Stomach (tissue), 4 donors: ENCODE results near the gene RUNX1.

Source experiments
- EP300 ChIP-seq: sonication (generic); formaldehyde crosslinking; IDR thresholded peaks from one replicate; pipeline ENCODE4 v1.6.1; 2017; ENCODE audit warnings: antibody characterized with exemption
- POLR2A ChIP-seq, 4 donors: fragments of 450-650 bp; IDR thresholded peaks; one replicate each; pipeline ENCODE4 v1.6.1; 2016; ENCODE audit warnings: antibody characterized with exemption in 4 of 4, control low read depth in 2 of 4, mild to moderate bottlenecking in 1 of 4, moderate library complexity in 1 of 4
- TF ChIP-seq, protein P1 (sequence below), 7 experiments: fragments of 450-650 bp in 4 of 7; fragments of 200-600 bp in 3 of 7; sonication (generic) in 3 of 7; IDR thresholded peaks; one replicate each; pipeline ENCODE4 v1.5.1; 2016 to 2019; ENCODE audit warnings: antibody characterized with exemption in 7 of 7, control low read depth in 2 of 7, mild to moderate bottlenecking in 1 of 7

DNA sequence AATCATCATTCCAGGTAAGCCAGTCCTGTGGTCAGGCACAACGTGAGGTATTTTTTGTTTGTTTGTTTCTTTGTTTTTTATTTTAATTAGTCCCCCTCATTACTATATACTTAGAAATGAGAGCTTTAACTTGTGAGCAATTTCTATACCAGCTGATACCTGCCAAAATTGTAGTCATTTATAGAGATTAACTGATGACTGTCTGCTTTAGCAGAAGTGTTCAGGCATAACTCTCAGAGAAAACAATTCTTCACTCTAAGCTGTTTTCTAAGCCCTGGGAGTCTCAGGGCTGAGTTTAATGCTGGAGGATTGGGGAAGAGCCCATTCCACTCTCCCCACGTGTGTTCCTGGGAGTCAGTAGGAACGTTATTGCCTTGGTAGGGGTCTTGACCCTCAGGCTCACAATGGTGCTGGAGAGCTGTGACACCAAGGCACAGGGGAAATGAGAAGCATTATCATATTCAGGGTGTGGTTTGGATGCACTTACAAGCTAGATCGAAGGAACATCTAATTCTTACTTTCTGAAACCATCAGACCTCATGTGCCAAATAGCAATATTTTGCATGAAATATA is 212.1 kb downstream of the RUNX1 start:
- TF ChIP-seq POLR2A (IDR thresholded peaks at IDR 0.05) (no peak), EP300 (no peak)
- TF ChIP-seq, protein P1, sequence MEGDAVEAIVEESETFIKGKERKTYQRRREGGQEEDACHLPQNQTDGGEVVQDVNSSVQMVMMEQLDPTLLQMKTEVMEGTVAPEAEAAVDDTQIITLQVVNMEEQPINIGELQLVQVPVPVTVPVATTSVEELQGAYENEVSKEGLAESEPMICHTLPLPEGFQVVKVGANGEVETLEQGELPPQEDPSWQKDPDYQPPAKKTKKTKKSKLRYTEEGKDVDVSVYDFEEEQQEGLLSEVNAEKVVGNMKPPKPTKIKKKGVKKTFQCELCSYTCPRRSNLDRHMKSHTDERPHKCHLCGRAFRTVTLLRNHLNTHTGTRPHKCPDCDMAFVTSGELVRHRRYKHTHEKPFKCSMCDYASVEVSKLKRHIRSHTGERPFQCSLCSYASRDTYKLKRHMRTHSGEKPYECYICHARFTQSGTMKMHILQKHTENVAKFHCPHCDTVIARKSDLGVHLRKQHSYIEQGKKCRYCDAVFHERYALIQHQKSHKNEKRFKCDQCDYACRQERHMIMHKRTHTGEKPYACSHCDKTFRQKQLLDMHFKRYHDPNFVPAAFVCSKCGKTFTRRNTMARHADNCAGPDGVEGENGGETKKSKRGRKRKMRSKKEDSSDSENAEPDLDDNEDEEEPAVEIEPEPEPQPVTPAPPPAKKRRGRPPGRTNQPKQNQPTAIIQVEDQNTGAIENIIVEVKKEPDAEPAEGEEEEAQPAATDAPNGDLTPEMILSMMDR (IDR thresholded peaks at IDR 0.05) = no peak
